Measurements from ENCODE around the gene ATP8A2.

- TF ChIP-seq EP300 (IDR thresholded peaks at IDR 0.05) (no peak), CTCF (IDR thresholded peaks at IDR 0.05) (no peak), POLR2A (IDR thresholded peaks at IDR 0.05) (no peak)
These were observed 638.9 kb downstream of the ATP8A2 start for GRCh38 chr13:26010487-26011207.

Data from upper lobe of left lung (tissue), 4 donors.